ENCODE data around the gene XRCC4.
"Not testable (repeated sequence)": the region's sequence is repeated elsewhere in the genome, so short reads cannot be mapped to it uniquely, and the experiment has no call there.

XRCC4 gene

DNA sequence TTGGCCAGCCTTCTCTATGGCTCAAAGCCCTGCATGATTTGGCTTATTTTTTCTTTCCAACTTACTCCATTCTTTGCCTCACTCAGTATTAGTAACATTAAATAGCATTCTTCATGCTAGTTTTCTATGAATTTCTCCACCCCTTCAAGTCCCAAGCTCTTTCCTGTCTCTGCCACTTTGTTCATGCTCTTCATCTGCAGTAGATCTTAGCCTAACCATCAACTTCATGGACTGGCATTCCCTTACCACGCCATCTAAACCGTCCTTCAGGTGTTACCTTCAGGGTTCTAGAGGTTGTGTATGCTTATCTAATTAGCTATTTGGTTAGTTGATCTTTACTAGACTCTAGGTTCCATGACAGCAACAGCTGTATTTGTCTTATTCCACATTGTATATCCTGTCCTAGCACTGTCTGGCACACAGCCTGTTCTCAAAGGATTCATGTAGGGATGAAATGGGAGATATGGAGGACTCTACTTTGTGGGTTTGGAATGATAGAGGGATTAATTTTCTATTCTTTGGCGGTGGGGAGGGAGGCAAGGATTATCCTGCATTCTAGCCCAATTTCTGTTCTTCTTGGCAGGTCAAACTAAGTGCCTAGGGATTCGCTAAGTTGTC lies 26.5 kb upstream of the XRCC4 start:
- Mint-ChIP-seq H3K27me3 (no peaks in the 10 kb centered on the region), H3K27ac (no peak overlapping the region), H3K36me3 (peaks cover 40 to 49% of the 10 kb centered on the region in 2 donors), H3K4me1 (peaks cover 7 to 8% of the 10 kb centered on the region in 2 donors), H3K4me3 (no peak overlapping the region), H3K9me3 (no peaks in the 10 kb centered on the region)
- no peak for DNase-seq
- ATAC-seq (replicated peaks), result no peak

DNA sequence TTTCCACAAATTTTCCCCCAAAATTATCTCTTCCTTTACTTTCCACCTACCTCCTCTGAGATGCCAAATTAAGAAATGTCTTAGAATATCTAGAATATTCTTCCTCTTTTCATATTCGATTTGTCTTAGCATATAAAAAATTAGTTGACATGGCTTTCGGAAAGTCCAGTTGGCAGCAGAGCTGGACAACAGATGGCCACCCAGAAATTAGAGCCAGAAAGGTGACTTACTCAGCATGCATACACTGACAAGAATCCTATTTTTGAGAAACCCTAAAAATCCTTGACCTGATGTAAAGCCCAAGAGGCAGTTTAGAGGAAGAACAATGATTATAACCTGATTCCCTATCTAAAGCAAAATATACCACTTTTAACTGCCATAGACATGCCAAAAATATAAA lies 22.2 kb upstream of the XRCC4 start:
- H3K27ac Mint-ChIP-seq, result no peak overlapping the region

GRCh38 chr5:83058726-83059125 lies 18.6 kb upstream of the XRCC4 start:
- Mint-ChIP-seq H3K27ac (no peak overlapping the region), H3K4me1 (peaks cover 17 to 24% of the 10 kb centered on the region in 2 donors), H3K9me3 (no peaks in the 10 kb centered on the region), H3K27me3 (no peaks in the 10 kb centered on the region), H3K4me3 (no peak overlapping the region), H3K36me3 (peaks cover 47 to 55% of the 10 kb centered on the region in 2 donors)
- no peak for ATAC-seq (replicated peaks)
- no peak for DNase-seq

More for the DNA sequence above, 22.2 kb upstream of the XRCC4 start:
- H3K9me3 Mint-ChIP-seq, result no peaks in the 10 kb centered on the region
- peaks cover 48 to 60% of the 10 kb centered on the region in 2 donors for H3K36me3 Mint-ChIP-seq
- ATAC-seq (replicated peaks), result no peak
- H3K27me3 Mint-ChIP-seq, result no peaks in the 10 kb centered on the region
- no peak for DNase-seq
- no peak overlapping the region for H3K4me3 Mint-ChIP-seq
- peaks cover 17 to 24% of the 10 kb centered on the region in 2 donors for H3K4me1 Mint-ChIP-seq

DNA sequence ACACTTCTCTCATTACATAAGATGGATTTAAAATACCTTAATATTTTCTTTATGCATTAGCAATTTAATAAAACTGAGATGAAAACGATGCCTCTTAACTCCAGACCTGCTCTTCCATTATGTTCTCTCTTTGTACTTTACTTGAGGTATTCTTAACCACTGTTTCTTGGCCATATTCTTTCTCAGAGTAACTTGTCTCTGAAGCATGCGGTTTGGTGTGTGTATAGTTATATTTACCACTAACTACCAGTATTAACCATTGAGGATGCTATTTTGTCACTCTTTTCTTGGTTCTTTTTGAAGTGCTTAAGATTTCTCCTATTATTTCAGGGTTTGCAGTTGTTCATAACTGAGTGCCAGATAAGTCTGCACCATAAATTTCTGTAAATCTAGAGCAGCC lies 18.0 kb upstream of the XRCC4 start:
- ATAC-seq (replicated peaks) (no peak), DNase-seq (no peak)
- H3K27ac Mint-ChIP-seq, result no peak overlapping the region
- H3K4me1 Mint-ChIP-seq, result peaks cover 13 to 24% of the 10 kb centered on the region in 2 donors
- H3K4me3 Mint-ChIP-seq, result no peak overlapping the region
- H3K36me3 Mint-ChIP-seq, result peaks cover 42 to 51% of the 10 kb centered on the region in 2 donors
- no peaks in the 10 kb centered on the region for H3K9me3 Mint-ChIP-seq
- no peaks in the 10 kb centered on the region for H3K27me3 Mint-ChIP-seq

DNA sequence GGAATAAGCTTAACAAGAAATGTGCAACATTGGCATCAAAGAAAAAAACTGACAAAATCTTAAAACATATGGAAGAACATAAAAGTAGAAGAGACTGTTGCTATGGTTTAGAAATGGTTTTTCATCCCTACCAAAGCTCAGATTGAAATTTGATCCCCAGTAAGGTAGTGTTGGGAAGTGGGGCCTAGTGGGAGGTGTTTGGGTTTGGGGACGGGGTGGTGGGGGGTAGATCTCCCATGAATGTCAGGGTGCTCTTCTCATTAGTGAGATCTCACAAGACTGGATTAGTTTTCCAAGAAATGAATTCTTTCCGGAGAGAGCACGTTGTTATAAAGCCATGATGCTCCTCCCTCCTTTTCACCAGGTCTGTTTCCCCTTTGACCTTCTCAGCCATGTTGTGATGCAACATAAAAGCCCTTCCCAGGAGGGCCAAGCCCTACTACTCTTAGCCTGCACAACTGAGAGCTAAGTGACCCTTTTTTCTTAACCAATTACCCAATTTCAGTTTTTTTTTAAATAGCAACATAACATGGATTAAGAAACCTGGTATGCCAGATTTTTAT lies 10.7 kb upstream of the XRCC4 start:
- ATAC-seq (replicated peaks) (no peak), DNase-seq (no peak)
- Mint-ChIP-seq H3K27ac (no peak overlapping the region), H3K27me3 (no peaks in the 10 kb centered on the region), H3K4me1 (peaks cover 9 to 25% of the 10 kb centered on the region in 2 donors), H3K36me3 (peaks cover 8 to 26% of the 10 kb centered on the region in 2 donors), H3K9me3 (no peaks in the 10 kb centered on the region), H3K4me3 (no peak overlapping the region)

GRCh38 chr5:83067377-83067776 lies 10.0 kb upstream of the XRCC4 start:
- Mint-ChIP-seq H3K4me1 (peaks cover 12 to 32% of the 10 kb centered on the region in 2 donors), H3K36me3 (peaks cover 9 to 25% of the 10 kb centered on the region in 2 donors)
- not testable (repeated sequence) for ATAC-seq (replicated peaks); DNase-seq; H3K4me3 Mint-ChIP-seq; H3K27ac Mint-ChIP-seq; H3K27me3 Mint-ChIP-seq; H3K9me3 Mint-ChIP-seq

DNA sequence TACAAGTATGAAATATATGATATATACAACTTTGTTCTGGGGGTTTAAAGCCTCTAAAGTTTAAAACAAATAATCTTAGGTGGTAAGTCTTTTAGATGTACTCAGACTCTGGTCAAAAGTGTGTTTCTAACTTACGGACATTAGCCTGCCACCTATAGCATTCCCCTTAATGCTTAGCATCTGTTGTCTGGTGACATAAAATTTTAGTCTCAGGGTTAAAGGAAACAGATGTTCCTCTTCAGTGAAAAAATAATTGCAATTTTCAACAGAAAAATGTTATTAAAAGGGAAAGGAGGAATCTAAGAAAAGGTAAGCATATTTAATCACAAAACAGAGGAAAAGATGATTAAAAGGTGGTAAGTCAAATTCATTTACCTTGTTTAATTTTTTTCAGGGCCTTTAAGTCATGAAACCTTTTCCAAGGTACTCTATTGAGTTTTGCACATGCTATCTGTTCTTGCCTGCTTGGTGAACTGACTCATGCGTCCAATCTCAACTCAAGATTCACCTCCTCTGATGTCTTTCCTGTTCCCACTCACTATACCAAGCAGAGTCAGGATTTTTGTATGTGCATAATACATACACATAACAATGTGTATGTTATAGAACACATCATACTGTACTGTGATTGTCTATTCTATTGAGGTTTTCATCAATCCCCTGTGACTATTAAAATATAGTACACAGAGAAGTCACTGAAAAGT lies 8.1 kb upstream of the XRCC4 start:
- Mint-ChIP-seq H3K36me3 (peaks cover 20 to 38% of the 10 kb centered on the region in 2 donors), H3K27me3 (no peaks in the 10 kb centered on the region), H3K4me1 (peaks cover 18 to 47% of the 10 kb centered on the region in 2 donors), H3K27ac (no peak overlapping the region), H3K4me3 (no peak overlapping the region), H3K9me3 (peaks cover 0 to 2% of the 10 kb centered on the region in 2 donors)
- no peak for DNase-seq
- no peak for ATAC-seq (replicated peaks)

- Mint-ChIP-seq H3K36me3 (peaks cover 25 to 38% of the 10 kb centered on the region in 2 donors), H3K4me3 (no peak overlapping the region), H3K9me3 (peaks cover 0 to 2% of the 10 kb centered on the region in 2 donors), H3K4me1 (peaks cover 21 to 59% of the 10 kb centered on the region in 2 donors), H3K27ac (no peak overlapping the region), H3K27me3 (no peaks in the 10 kb centered on the region)
- no peak for DNase-seq
- no peak for ATAC-seq (replicated peaks)
These were observed 5.9 kb upstream of the XRCC4 start for GRCh38 chr5:83071286-83072051.

- Mint-ChIP-seq H3K4me1 (peaks cover 19 to 54% of the 10 kb centered on the region in 2 donors), H3K27ac (no peak overlapping the region), H3K27me3 (no peaks in the 10 kb centered on the region), H3K4me3 (no peak overlapping the region), H3K36me3 (peaks cover 25 to 34% of the 10 kb centered on the region in 2 donors), H3K9me3 (peaks cover 0 to 2% of the 10 kb centered on the region in 2 donors)
- DNase-seq, result no peak
- ATAC-seq (replicated peaks), result no peak
These were observed 4.4 kb upstream of the XRCC4 start for GRCh38 chr5:83072966-83073365.

DNA sequence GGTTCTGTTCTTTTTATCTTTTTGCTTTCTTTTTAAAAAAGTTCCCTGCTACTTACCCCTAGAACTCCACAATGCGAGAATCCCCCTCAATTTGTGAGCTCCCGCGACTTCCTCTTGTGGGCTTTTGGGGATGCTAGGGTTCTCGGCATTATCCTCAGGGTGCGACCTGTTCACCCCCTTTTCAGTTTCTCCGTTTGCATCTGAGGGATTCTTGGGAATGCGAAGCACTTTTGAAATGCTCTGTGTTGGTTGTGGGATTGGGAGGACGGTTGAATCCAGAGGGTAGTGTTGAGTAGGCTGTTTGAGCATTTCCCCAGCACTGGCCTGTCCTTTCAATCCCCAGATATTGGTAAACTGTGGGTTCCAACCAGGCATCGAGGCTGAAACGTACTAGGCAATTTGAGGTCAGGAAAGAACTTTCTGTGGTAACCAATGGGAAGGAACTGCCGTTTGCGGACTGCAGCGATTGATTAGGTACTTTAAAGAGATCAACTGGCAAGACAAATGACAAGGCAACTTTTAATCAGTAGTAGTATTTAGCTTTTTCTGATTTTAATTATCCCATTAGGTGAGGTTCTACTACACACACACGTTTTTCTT lies 415 bp downstream of the XRCC4 start:
- peaks cover 25% of the 10 kb centered on the region in 2 donors for H3K36me3 Mint-ChIP-seq
- H3K9me3 Mint-ChIP-seq, result peaks cover 2% of the 10 kb centered on the region in 2 donors
- H3K4me1 Mint-ChIP-seq, result peaks cover 15 to 45% of the 10 kb centered on the region in 2 donors
- H3K27ac Mint-ChIP-seq, result peak overlapping the region; percentile 100
- ATAC-seq (replicated peaks), result peak; percentile 4 to 7
- peak; percentile 5 for DNase-seq
- H3K27me3 Mint-ChIP-seq, result no peaks in the 10 kb centered on the region
- peak overlapping the region; percentile 98 for H3K4me3 Mint-ChIP-seq

DNA sequence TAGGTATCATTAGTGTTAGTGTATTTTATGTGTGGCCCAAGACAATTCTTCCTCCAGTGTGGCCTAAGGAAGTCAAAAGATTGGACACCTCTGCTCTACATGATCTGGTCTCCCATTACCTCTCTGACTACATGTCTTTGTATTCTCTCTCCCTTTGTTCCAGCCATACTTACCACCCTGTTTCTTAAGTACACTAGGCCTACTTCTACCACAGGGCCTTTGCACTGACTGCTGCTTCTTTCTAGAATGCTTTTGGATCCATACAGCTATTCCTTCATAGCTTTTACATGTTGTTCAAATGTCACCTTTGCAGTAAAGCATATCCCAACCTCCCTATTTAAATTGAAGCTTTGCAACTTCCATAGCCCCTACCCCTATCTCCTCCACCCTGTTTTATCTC lies 5.4 kb downstream of the XRCC4 start:
- Mint-ChIP-seq H3K4me3 (no peak overlapping the region), H3K36me3 (peaks cover 7 to 13% of the 10 kb centered on the region in 2 donors), H3K27me3 (no peaks in the 10 kb centered on the region), H3K4me1 (peaks cover 5 to 17% of the 10 kb centered on the region in 2 donors), H3K27ac (no peak overlapping the region), H3K9me3 (peaks cover 0 to 4% of the 10 kb centered on the region in 2 donors)
- DNase-seq (no peak), ATAC-seq (replicated peaks) (no peak)

GRCh38 chr5:83084336-83084735 lies 7.0 kb downstream of the XRCC4 start:
- H3K9me3 Mint-ChIP-seq, result peaks cover 0 to 4% of the 10 kb centered on the region in 2 donors
- H3K27me3 Mint-ChIP-seq, result no peaks in the 10 kb centered on the region
- H3K4me1 Mint-ChIP-seq, result peaks cover 0 to 9% of the 10 kb centered on the region in 2 donors
- no peak overlapping the region for H3K27ac Mint-ChIP-seq
- peaks cover 5 to 13% of the 10 kb centered on the region in 2 donors for H3K36me3 Mint-ChIP-seq
- ATAC-seq (replicated peaks) (no peak), DNase-seq (no peak)
- no peak overlapping the region for H3K4me3 Mint-ChIP-seq

GRCh38 chr5:83085106-83085505 lies 7.8 kb downstream of the XRCC4 start:
- H3K36me3 Mint-ChIP-seq, result peaks cover 5 to 13% of the 10 kb centered on the region in 2 donors
- no peak for DNase-seq
- H3K27ac Mint-ChIP-seq, result no peak overlapping the region
- no peak overlapping the region for H3K4me3 Mint-ChIP-seq
- ATAC-seq (replicated peaks), result no peak
- H3K27me3 Mint-ChIP-seq, result no peaks in the 10 kb centered on the region
- peaks cover 0 to 4% of the 10 kb centered on the region in 2 donors for H3K9me3 Mint-ChIP-seq
- peaks cover 0 to 9% of the 10 kb centered on the region in 2 donors for H3K4me1 Mint-ChIP-seq

DNA sequence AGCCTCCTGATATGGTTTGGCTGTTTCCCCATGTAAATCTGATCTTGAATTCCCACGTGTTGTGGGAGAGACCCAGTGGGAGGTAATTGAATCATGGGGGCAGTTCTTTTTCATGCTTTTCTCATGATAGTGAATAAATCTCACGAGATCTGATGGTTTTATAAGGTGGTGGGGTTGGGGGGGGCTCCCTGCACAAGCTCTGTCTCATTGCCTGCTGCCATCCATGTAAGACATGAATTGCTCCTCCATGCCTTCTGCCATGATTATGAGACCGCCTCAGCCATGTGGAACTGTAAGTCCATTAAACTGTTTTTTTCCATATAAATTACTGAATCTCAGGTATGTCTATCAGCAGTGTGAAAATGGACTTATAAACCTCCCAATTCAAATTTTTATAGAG lies 12.8 kb downstream of the XRCC4 start:
- DNase-seq (no peak), ATAC-seq (replicated peaks) (no peak)
- no peak overlapping the region for H3K4me3 Mint-ChIP-seq
- H3K27me3 Mint-ChIP-seq, result no peaks in the 10 kb centered on the region
- H3K27ac Mint-ChIP-seq, result no peak overlapping the region
- peaks cover 17 to 27% of the 10 kb centered on the region in 2 donors for H3K9me3 Mint-ChIP-seq
- H3K36me3 Mint-ChIP-seq, result peaks cover 19 to 44% of the 10 kb centered on the region in 2 donors
- H3K4me1 Mint-ChIP-seq, result peaks cover 10 to 15% of the 10 kb centered on the region in 2 donors

All from stimulated activated naive B cell treated with anti-CD40 and anti-IgM and Interleukin-4, amounts not matched to agents 10 μg/mL and 1 μg/mL and 100 μg/mL, for 72 hours (primary cell).